DMS114 treated with DMSO at 0.1 percent for 48 hours (cell line): Measurements from ENCODE around the gene MARVELD1.
A peak's percentile ranks its signal among the peaks of the same experiment; 100 is the strongest.
"Not testable (repeated sequence)": the region's sequence is repeated elsewhere in the genome, so short reads cannot be mapped to it uniquely, and the experiment has no call there.

Source experiments
- DNase-seq: peaks from one replicate; lab custom pipeline; 2025; ENCODE audit not compliant: unreplicated experiment; lab: John Stamatoyannopoulos, UW

MARVELD1 gene

DNA sequence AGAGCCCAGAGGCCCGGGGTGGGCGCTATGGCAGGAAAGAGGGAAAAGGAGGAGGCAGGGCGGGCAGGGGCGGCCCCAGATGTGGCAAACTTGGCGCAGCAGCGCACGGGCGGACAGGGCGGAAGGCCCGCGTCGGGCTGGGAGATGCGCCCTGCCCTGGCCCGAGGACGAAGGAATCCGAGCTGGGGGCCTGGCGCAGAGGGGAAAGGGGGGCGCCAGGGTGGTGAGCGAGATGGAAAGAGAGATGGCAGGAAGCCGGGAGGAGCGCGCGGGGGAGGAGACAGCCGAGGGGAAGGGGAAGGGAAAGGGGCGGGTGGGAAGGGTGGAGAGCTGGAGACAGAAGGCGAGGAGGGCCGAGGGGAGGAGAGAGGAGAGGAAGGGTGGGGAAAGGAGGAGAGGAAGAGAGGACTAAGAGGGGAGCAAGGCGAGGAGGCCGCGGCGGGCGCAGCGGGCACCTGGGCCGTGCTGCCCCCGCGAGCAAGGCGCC lies at the start of gene MARVELD1:
TSS of gene MARVELD1 (plus strand) at position 392 of the 487 bp plus-strand sequence. CDS start 147 bp downstream, outside the sequence.
- DNase-seq, result peak; percentile 73

- no peak for DNase-seq
Observed at GRCh38 chr10:97664282-97664850, 49.2 kb upstream of the MARVELD1 start.

- no peak for DNase-seq
Observed at GRCh38 chr10:97666992-97667391, 46.5 kb upstream of the MARVELD1 start.

- no peak for DNase-seq
Observed at GRCh38 chr10:97667463-97667862, 46.1 kb upstream of the MARVELD1 start.

GRCh38 chr10:97669571-97669970 lies 44.0 kb upstream of the MARVELD1 start:
- no peak for DNase-seq

DNA sequence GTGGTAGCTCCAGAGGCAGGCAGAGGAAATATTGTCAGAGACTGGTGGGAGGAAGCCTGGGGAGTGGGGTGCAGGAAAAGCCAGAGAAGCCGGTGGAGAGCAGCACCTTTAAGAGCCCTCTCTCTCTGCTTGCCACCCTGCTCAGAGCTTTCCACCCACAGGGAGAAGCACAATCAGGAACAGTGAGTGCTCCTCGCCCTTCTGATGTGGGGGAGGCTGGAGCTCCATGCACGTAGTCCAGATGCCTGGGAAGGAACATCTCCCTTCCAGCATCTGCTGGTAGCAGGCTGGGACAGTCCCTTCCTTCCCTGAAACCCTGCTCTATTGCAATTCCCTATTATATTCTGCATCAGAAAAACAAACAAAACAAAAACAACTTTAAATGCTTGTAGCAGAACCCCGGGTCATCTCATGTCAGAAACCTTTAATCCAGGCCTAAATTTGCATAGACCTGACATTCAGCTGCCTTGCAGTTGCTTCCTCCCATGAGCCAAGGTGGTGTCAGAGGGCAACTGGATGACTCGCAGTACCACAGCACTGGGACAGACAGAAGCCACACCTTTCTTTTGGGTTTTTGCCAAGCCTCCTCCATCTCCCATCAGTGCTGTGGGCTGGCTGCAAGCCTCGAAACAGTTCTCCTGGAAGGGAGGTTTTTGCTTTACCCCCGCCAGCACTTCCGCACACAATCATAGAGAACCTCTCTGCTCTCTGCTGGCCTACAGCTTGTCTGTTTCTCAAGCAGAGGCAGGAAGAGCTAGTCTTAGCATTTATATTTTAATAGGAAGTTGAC lies 39.6 kb upstream of the MARVELD1 start:
- DNase-seq, result no peak

DNA sequence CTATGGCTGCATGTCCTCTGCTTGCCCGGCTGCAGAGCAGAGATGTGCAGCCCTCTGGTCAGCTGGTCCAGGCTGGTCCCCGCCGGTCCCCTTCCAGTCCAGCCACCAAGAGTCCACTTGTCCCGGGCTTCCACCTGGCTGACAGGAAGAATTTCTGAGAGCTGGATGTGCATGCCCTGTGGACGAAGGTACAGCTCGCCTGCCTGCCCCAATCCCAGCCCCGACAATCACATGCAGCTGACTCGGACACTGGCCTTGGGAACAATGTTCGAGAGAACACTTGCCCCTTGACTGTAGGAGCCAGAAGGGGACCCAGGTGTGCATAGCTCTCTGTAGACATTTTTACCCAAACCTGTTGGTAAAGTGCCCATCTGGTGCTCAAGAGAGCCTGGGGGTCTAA lies 38.3 kb upstream of the MARVELD1 start:
- no peak for DNase-seq

GRCh38 chr10:97676770-97677581 lies 36.6 kb upstream of the MARVELD1 start:
- DNase-seq, result peak; percentile 39

DNA sequence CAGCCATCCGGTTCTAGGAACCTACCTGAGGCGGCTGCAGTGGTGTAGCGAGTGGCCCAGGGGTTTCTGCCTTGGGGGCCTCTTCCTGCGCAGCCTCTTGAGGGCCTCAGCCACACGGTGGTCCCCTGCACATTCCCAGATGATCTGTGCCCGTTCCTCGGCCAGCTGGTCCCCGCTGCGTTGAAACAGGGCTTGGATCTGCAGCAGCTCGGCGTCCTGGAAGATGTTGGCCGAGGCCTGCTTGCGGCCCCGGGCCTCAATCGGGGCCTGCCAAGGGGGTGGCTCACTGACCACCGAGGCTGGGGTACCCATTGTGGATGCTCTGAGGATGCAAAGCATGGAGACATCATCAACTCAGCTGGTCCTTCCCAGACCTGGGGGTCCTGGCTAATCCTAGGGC lies 33.9 kb upstream of the MARVELD1 start:
- DNase-seq, result no peak

DNA sequence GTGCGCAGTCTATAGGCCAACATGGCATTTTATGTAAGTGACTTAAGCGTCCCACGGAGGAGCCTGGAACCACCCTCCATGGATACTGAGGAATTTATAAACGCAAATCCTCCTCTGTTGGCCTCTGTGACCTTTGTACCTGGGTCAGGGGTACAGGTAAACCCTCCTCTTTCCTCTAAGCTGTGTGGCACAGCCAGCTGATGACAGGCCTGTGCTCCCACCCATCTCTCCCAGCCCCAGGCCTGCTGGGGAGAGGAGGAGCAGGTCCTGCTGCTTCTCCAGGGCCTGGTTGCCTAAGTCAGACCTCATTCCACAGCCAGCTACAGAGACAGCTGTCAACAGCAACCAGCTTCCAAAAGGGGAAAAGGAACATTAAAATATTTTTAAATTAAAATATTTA lies 31.5 kb upstream of the MARVELD1 start:
- DNase-seq, result no peak

DNA sequence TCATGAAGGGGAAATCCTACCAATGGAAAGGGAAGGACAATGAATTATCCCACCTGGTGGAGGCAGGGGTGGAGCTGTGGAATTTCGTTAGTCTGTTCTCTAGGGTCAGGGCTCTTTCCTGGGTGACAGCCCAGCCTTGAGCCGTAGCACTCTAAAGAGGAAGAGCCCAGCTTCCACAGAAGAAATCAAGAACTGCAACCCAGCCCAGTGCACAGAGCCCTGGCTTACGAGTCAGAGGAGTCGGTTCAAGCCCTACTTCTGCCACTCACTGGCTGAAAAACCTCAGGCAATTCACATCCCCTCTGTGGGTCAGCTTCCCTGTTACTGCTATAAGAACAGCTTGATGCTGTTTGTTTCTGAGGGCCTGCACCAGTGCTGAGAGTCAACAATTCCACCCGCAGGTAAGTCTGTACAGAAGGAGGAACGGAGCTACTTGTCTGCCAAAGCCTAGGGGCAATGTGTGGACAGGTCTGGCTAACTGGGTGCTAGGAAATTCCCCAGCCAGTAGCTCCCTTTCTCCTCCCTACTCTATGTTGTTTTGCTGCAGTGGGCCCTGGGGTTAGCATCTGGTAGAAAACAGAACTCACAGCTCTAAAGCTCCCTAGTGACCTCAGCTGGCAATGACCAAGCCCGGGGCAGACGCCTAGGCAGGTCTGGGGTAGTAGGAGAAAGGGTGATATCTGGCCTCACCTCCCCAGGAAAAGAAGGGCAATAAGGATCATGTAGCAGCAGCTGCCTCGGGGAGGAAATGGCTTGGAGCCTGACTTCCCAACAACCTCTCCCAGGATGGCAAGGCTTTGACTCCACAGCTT lies 29.8 kb upstream of the MARVELD1 start:
- DNase-seq, result no peak

- DNase-seq, result not testable (repeated sequence)
Observed at GRCh38 chr10:97684368-97684713, 29.2 kb upstream of the MARVELD1 start.

DNA sequence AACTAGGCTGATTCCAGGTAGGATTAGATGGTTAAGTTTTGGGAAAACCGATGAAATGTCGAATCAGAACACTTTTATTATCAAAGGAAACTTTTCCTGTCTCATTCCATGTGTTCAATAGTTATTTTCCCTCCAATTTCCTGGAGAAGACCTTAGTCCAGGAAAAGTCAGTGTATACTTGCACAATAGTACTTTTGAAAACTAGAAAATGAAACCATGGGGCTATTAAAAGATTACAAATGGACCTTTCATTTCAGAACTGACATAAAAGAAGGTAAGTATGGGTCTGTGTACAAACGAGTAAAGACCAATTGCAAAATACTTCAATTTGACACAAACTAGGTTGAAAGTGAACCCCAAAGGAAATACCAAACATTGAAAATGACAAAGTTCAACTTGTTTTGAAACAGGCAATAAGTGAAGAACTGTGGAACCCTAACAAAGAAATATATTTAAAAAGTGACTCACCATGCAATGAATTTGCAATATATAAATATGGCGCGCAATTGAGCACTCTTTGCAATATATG lies 28.6 kb upstream of the MARVELD1 start:
- DNase-seq, result no peak

- DNase-seq, result peak; percentile 17
Observed at GRCh38 chr10:97685395-97685958, 28.1 kb upstream of the MARVELD1 start.

DNA sequence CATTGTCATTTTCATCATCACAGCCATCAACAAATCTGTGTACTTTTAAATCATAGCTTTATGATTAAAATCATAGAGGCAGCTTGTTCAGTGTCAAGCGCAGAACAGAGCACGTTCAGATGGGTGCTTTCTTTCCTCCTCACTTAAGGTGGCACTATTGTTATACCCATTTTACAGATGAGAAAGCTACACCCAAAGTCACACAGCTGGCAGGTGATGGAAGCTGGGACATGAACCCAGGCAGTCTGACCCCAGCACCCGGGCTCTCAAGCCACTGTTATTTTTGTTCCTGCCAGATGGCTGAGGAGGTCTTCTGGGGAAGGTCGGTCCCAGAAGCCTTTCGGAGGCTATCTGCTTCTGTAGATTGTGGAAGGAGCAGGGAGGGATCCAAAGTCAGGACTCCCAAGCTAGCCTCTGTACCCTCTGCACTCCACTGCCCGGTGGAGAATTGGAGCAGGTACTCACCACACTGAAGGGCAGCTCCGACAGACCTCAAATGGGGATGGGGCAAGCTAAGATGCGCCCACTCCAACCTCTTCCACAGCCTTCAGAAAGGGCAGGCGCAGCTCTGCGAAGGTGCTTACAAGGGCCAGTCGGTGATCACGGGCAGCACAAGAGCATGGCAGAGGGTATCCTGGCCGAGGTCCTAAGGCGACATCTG lies 27.1 kb upstream of the MARVELD1 start:
- no peak for DNase-seq

DNA sequence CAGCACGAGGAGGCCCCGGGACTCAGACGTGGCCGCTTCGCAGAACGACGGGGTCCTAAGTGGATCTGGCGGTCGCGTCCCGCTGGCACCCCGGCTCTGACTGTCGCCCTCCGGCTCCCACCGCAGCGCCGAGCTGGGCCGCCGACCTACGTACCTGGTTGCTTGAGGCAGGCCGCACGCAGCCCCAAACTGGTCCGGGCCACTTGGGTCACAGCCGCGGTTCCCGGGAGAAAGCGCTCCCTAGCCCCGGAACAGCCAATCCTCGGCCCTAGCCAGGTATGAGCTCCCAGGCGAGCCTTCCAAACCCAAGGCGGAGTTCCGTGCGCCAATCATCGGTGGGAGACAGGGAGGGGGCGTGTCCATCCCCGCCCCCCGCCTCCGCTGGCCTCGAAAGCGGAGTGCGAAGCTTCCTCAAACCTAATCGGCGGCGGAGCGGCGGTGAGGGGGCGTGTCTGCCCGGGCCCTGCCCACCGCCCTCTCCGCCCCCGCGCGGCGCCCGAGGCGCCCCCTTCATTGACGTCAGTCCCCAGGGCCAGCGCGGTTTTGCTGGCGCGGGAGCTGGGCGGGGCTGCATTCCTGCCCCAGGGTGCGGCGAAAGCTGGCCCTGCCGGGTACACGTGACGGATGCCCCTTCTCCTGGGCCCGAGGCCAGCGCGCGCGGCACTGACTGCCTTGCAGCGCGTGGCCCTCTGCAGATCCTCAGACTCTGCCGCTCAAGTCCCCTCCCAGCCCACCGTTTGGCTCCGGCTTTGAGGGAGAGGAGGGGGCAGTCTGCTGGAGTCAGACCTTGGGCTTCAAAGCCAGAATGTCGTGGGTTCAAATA lies 26.4 kb upstream of the MARVELD1 start, which contains the start of gene AVPI1:
TSS of gene AVPI1 (minus strand) at position 280 of the 823 bp plus-strand sequence. CDS start 7,336 bp downstream, outside the sequence.
- peak; percentile 96 for DNase-seq

DNA sequence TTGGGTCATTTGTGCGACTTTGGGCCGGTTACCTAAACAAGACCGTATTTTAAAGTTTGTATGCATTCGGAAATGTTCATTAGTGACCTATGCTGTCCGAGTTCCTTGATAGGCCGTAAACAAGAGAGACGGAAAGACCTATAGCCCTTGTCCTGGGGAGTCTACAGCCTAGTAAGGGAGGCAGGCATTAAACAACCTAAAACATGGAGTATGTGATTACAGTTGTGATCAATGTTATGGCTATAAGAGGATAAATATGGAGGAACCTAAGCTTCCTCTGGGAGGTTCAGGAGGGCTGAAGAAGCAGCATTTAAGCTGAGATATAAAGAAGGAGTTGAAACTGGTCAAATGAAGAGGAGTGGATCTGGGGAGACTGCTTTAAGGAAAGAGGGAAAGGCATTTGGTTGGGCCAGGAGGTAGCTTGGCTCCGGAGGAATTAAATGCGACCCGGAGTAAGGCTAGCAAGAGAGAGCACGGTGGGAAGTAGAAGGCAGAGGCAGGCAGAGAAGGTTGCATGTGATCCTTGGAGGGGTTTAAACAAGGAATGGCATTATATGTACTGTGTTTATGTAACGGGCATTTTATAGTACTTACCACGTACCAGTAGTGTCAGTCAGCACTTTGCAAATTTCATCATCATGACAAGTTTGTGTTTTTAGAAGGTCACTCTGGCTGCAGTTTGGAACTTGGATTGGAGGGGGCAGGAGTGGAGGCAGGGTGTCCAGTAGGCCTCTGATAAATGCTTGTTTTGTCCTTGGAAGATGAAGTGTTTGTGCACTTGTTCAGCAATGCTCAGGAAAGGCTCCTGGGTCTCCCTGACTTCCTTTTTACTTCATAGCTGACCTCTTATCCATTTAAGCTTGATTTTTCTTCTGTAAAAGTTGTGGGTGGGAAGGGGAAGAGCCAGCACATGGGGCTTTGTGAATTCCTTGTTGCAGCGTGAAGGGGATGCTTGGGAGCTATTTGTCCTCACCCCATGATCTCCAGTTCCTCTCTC lies 25.4 kb upstream of the MARVELD1 start:
- DNase-seq, result peak; percentile 39
